Loucy (cell line): ENCODE results near the gene COL26A1.

Experiments used
- H2AFZ ChIP-seq: fragments of 200-600 bp; sonication (generic); 2 replicates; pipeline ENCODE4 v1.6.0; 2016; ENCODE audit warnings: antibody characterized with exemption, mild to moderate bottlenecking, low read length, moderate library complexity
- H3F3A ChIP-seq: fragments of 200-600 bp; 2 replicates; pipeline ENCODE4 v1.6.0; 2016; ENCODE audit warnings: antibody characterized with exemption, low read depth, mild to moderate bottlenecking
- H3K27me3 ChIP-seq: fragments of 200-600 bp; sonication (generic); 2 replicates; pipeline ENCODE4 v1.6.1; 2014; ENCODE audit warnings: low read length, mild to moderate bottlenecking; ENCODE audit not compliant: insufficient read depth, poor library complexity, severe bottlenecking
- H3K36me3 ChIP-seq: fragments of 200-600 bp; sonication (generic); 2 replicates; pipeline ENCODE4 v1.6.1; 2016; ENCODE audit warnings: low read length; ENCODE audit not compliant: insufficient read depth
- H3K4me1 ChIP-seq: fragments of 200-600 bp; sonication (generic); 2 replicates; pipeline ENCODE4 v1.5.1; 2014; ENCODE audit warnings: low read length, mild to moderate bottlenecking; ENCODE audit not compliant: insufficient read depth, poor library complexity, severe bottlenecking
- H3K4me2 ChIP-seq: fragments of 200-600 bp; sonication (generic); 2 replicates; pipeline ENCODE4 v1.6.0; 2014; ENCODE audit warnings: antibody characterized with exemption, low read length, low read depth, mild to moderate bottlenecking; ENCODE audit not compliant: poor library complexity, severe bottlenecking
- H3K4me3 ChIP-seq: fragments of 200-600 bp; sonication (generic); 2 replicates; pipeline ENCODE4 v1.5.1; 2014; ENCODE audit warnings: low read length, mild to moderate bottlenecking, mixed read lengths; ENCODE audit not compliant: poor library complexity, severe bottlenecking
- H3K79me2 ChIP-seq: fragments of 200-600 bp; sonication (generic); 2 replicates; pipeline ENCODE4 v1.6.1; 2014; ENCODE audit warnings: low read length; ENCODE audit not compliant: insufficient read depth
- H3K9ac ChIP-seq: fragments of 200-600 bp; sonication (generic); 2 replicates; pipeline ENCODE4 v1.6.0; 2014; ENCODE audit warnings: mild to moderate bottlenecking, low read depth, low read length, moderate library complexity; ENCODE audit not compliant: poor library complexity, severe bottlenecking
- H3K9me2 ChIP-seq: fragments of 200-600 bp; sonication (generic); replicated peaks from 2 replicates; pipeline ENCODE4 v1.6.1; 2016; ENCODE audit warnings: low read depth, low read length, mixed read lengths
- H3K9me3 ChIP-seq: fragments of 200-600 bp; sonication (generic); 2 replicates; pipeline ENCODE4 v1.6.1; 2014; ENCODE audit warnings: mild to moderate bottlenecking, antibody characterized with exemption, low read length, low read depth; ENCODE audit not compliant: insufficient read depth
- H4K20me1 ChIP-seq: fragments of 200-600 bp; sonication (generic); 2 replicates; pipeline ENCODE4 v1.6.0; 2014; ENCODE audit warnings: antibody characterized with exemption, low read length, mild to moderate bottlenecking; ENCODE audit not compliant: insufficient read depth, poor library complexity, severe bottlenecking
- CTCF ChIP-seq: fragments of 200-600 bp; sonication (generic); conservative IDR thresholded peaks from 2 replicates; pipeline ENCODE4 v1.5.1; 2014; ENCODE audit warnings: mild to moderate bottlenecking, antibody characterized with exemption, low read length
- EZH2phosphoT487 ChIP-seq: fragments of 200-600 bp; IDR thresholded peaks from 2 replicates; pipeline ENCODE4 v1.6.1; 2018; ENCODE audit warnings: antibody characterized with exemption, mild to moderate bottlenecking, moderate library complexity, borderline replicate concordance

COL26A1 gene

DNA sequence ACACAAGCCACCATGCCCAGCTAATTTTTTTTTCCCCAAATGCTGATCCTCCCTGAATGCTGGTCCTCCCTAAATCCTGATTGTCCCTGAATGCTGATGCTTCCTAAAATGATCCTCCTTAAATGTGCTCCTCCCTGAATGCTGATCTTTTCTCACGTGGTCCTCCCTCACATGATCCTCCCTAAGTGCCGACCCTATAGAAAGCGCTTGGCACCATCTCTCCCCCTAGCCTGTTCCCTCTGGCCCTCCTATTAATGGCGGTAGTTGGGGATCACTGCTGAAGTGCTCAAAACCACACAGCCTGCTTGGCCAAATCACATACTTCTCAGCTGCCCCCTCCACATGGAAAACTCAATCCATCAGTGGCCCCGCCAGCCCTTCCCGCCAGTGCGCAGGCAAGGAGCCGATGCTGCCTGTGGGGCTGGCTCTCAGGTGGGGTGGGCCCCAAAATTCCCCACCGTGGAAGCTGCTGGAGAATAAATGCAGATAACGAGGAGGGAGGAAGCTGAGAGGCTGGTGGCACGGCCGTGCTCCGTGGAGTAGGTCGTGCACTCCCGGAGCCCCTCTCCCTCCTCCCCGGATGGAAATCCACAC, 42.9 kb downstream of the COL26A1 start:
- no peak for TF ChIP-seq EZH2phosphoT487
- TF ChIP-seq CTCF, result no peak

GRCh38 chr7:101410743-101411507, 48.2 kb downstream of the COL26A1 start:
- Histone ChIP-seq H3K4me1 (peaks cover 11% of the 10 kb centered on the region), H3K36me3 (no peaks in the 10 kb centered on the region), H3K79me2 (no peaks in the 10 kb centered on the region), H2AFZ (no peak overlapping the region), H3K27me3 (no peaks in the 10 kb centered on the region), H3K9me3 (peaks cover 11% of the 10 kb centered on the region; the same call in 1 of the 2 replicates), H3K4me2 (no peak overlapping the region), H3F3A (no peaks in the 10 kb centered on the region), H3K4me3 (no peak overlapping the region), H3K9me2 (no peaks in the 10 kb centered on the region), H3K9ac (no peak overlapping the region), H4K20me1 (no peaks in the 10 kb centered on the region)
- TF ChIP-seq EZH2phosphoT487 (no peak), CTCF (peak; percentile 92)

More for the DNA sequence above, 42.9 kb downstream of the COL26A1 start:
- no peaks in the 10 kb centered on the region for H3K36me3 ChIP-seq
- H3K79me2 ChIP-seq, result no peaks in the 10 kb centered on the region
- H3F3A ChIP-seq, result no peaks in the 10 kb centered on the region
- H3K27me3 ChIP-seq, result no peaks in the 10 kb centered on the region
- no peak overlapping the region for H3K4me3 ChIP-seq
- no peaks in the 10 kb centered on the region for H4K20me1 ChIP-seq
- no peaks in the 10 kb centered on the region for H3K9me2 ChIP-seq
- H3K9ac ChIP-seq, result no peak overlapping the region
- H3K9me3 ChIP-seq, result peaks cover 11% of the 10 kb centered on the region; the same call in 1 of the 2 replicates
- no peak overlapping the region for H3K4me2 ChIP-seq
- no peak overlapping the region for H2AFZ ChIP-seq
- peaks cover 4% of the 10 kb centered on the region for H3K4me1 ChIP-seq

GRCh38 chr7:101411508-101411874, 48.8 kb downstream of the COL26A1 start:
- Histone ChIP-seq H3K9me3 (peaks cover 11% of the 10 kb centered on the region; the same call in 1 of the 2 replicates), H3K36me3 (no peaks in the 10 kb centered on the region), H2AFZ (no peak overlapping the region; the same call in 1 of the 2 replicates), H3F3A (no peaks in the 10 kb centered on the region), H3K4me1 (peaks cover 11% of the 10 kb centered on the region), H3K4me3 (no peak overlapping the region), H3K4me2 (no peak overlapping the region), H4K20me1 (no peaks in the 10 kb centered on the region), H3K79me2 (no peaks in the 10 kb centered on the region), H3K27me3 (no peaks in the 10 kb centered on the region), H3K9me2 (no peaks in the 10 kb centered on the region), H3K9ac (no peak overlapping the region)
- no peak for TF ChIP-seq EZH2phosphoT487
- no peak for TF ChIP-seq CTCF
